OCI-LY7 (cell line): ENCODE data around the gene SRPRB. TPM values are rescaled to one million over a fixed set of nuclear protein-coding genes. Genes with fewer than 3 reads are reported as not detected.

Source experiments
- BruUV-seq: library from RNA; stranded (reverse); fragments of 400-500 nt; replicated peaks from 2 replicates; lab custom pipeline; 2021; lab: Mats Ljungman, UMichigan
- CTCF ChIA-PET: fragments of 300-600 bp; sonication (Branson Sonifier 250); formaldehyde crosslinking; loops from one replicate; lab custom pipeline; 2022; ENCODE audit warnings: antibody characterized with exemption; ENCODE audit not compliant: unreplicated experiment; lab: Charles Lee
- POLR2A ChIA-PET: fragments of 300-600 bp; sonication (Branson Sonifier 250); formaldehyde crosslinking; loops from one replicate; lab custom pipeline; 2022; ENCODE audit warnings: antibody characterized with exemption; lab: Charles Lee
- DNase-seq: peaks from one replicate; pipeline ENCODE4 v3.0.0-alpha.2; 2015; ENCODE audit warnings: low spot score
- H2AFZ ChIP-seq: fragments of 200-600 bp; sonication (generic), shearing (Covaris generic); 2 replicates; pipeline ENCODE4 v1.6.1; 2014; ENCODE audit warnings: mild to moderate bottlenecking, antibody characterized with exemption, low read length, moderate library complexity
- H3K27ac ChIP-seq: fragments of 200-600 bp; sonication (generic); 2 replicates; pipeline ENCODE4 v1.5.1; 2014; ENCODE audit warnings: mixed run types, low read depth, mild to moderate bottlenecking, moderate library complexity, low read length, inconsistent platforms; ENCODE audit not compliant: poor library complexity, severe bottlenecking
- H3K36me3 ChIP-seq: fragments of 200-600 bp; sonication (generic); 2 replicates; pipeline ENCODE4 v1.6.1; 2014; ENCODE audit warnings: mild to moderate bottlenecking, antibody characterized with exemption, low read length, moderate library complexity, mixed read lengths; ENCODE audit not compliant: insufficient read depth
- H3K4me1 ChIP-seq: fragments of 200-600 bp; sonication (generic); 2 replicates; pipeline ENCODE4 v1.5.1; 2014; ENCODE audit warnings: mild to moderate bottlenecking, low read length; ENCODE audit not compliant: insufficient read depth, poor library complexity, severe bottlenecking
- H3K4me2 ChIP-seq: fragments of 200-600 bp; sonication (generic); 2 replicates; pipeline ENCODE4 v1.6.1; 2014; ENCODE audit warnings: mild to moderate bottlenecking, low read length
- H3K4me3 ChIP-seq: fragments of 200-600 bp; sonication (generic); 2 replicates; pipeline ENCODE4 v1.5.1; 2014; ENCODE audit warnings: mild to moderate bottlenecking, low read depth, low read length; ENCODE audit not compliant: poor library complexity, severe bottlenecking
- H3K79me2 ChIP-seq: fragments of 200-600 bp; sonication (generic); 2 replicates; pipeline ENCODE4 v1.6.1; 2016; ENCODE audit warnings: low read depth, mild to moderate bottlenecking, low read length, moderate library complexity, mixed read lengths; ENCODE audit not compliant: insufficient read depth
- H3K9me2 ChIP-seq: fragments of 200-600 bp; sonication (generic); 2 replicates; pipeline ENCODE4 v1.6.1; 2016; ENCODE audit warnings: mild to moderate bottlenecking, low read length, mixed read lengths; ENCODE audit not compliant: insufficient read depth
- H3K9me3 ChIP-seq: fragments of 200-600 bp; sonication (generic); 2 replicates; pipeline ENCODE4 v1.6.1; 2014; ENCODE audit warnings: mild to moderate bottlenecking, mixed run types, low read length, mixed read lengths
- H4K20me1 ChIP-seq: fragments of 200-600 bp; sonication (generic); 2 replicates; pipeline ENCODE4 v1.6.1; 2014; ENCODE audit warnings: mild to moderate bottlenecking, antibody characterized with exemption, low read length, moderate library complexity, mixed read lengths; ENCODE audit not compliant: insufficient read depth
- EZH2phosphoT487 ChIP-seq: fragments of 200-600 bp; sonication (generic); IDR thresholded peaks from 2 replicates; pipeline ENCODE4 v1.6.1; 2018; ENCODE audit warnings: low read depth, borderline replicate concordance, mild to moderate bottlenecking, mixed run types, antibody characterized with exemption, low read length, moderate library complexity, mixed read lengths
- intact Hi-C: fragments of 100-400 bp; cut with micrococcal nuclease; formaldehyde crosslinking; loops from one replicate; pipeline ENCODE4 v1.10.0; 2022; ENCODE audit not compliant: unreplicated experiment
- total RNA-seq, 2 experiments: library from RNA; depleted of rRNA in 1 of 2; stranded (reverse); fragments of >200 nt in 1 of 2; shearing (Covaris generic) in 1 of 2; gene quantifications; 2 replicates each; pipeline ENCODE4 v1.2.3, GENCODE V29; 2014 to 2022
- TF ChIP-seq, protein P1 (sequence below): fragments of 200-600 bp; sonication (generic); conservative IDR thresholded peaks from 2 replicates; pipeline ENCODE4 v1.5.1; 2014; ENCODE audit warnings: mild to moderate bottlenecking, antibody characterized with exemption, low read length, moderate library complexity, mixed read lengths

SRPRB gene
- total RNA-seq, 2 experiments from 2014 or later = 39.4 to 54.1 TPM

DNA sequence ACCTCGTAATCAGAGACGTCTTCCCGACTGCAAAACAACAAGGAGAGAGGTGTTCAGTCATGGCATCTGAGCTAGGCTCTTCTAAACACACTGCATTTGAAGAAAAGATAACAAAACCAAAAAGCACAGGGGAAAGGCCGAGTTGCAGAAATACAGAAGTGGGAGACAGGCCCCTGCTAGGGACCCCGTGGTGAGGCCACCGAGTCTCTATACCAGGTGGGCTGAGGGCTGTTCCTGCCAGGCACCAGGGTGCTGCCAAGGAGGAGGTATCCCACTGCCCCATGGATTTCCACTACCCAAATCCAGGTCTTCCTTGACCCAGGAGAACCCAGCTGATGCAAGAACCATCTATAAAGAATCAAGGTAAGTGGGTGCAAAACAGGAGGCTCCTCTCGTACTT lies 59.0 kb downstream of the SRPRB start:
- H2AFZ ChIP-seq = no peak overlapping the region
- intact Hi-C loops = no loop called here
- H3K36me3 ChIP-seq = no peaks in the 10 kb centered on the region
- TF ChIP-seq EZH2phosphoT487 = no peak
- TF ChIP-seq, protein P1, sequence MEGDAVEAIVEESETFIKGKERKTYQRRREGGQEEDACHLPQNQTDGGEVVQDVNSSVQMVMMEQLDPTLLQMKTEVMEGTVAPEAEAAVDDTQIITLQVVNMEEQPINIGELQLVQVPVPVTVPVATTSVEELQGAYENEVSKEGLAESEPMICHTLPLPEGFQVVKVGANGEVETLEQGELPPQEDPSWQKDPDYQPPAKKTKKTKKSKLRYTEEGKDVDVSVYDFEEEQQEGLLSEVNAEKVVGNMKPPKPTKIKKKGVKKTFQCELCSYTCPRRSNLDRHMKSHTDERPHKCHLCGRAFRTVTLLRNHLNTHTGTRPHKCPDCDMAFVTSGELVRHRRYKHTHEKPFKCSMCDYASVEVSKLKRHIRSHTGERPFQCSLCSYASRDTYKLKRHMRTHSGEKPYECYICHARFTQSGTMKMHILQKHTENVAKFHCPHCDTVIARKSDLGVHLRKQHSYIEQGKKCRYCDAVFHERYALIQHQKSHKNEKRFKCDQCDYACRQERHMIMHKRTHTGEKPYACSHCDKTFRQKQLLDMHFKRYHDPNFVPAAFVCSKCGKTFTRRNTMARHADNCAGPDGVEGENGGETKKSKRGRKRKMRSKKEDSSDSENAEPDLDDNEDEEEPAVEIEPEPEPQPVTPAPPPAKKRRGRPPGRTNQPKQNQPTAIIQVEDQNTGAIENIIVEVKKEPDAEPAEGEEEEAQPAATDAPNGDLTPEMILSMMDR = no peak
- no peak overlapping the region for H3K27ac ChIP-seq
- H3K4me3 ChIP-seq = no peak overlapping the region
- no peak for DNase-seq
- no peaks in the 10 kb centered on the region for H3K9me3 ChIP-seq
- no peaks in the 10 kb centered on the region for H3K79me2 ChIP-seq
- H4K20me1 ChIP-seq = no peaks in the 10 kb centered on the region; the same call in 1 of the 2 replicates
- ChIA-PET CTCF (no interaction called here), POLR2A (no interaction called here)
- H3K4me1 ChIP-seq = no peaks in the 10 kb centered on the region
- H3K9me2 ChIP-seq = no peaks in the 10 kb centered on the region
- H3K4me2 ChIP-seq = no peak overlapping the region
- no TSS peak for BruUV-seq

DNA sequence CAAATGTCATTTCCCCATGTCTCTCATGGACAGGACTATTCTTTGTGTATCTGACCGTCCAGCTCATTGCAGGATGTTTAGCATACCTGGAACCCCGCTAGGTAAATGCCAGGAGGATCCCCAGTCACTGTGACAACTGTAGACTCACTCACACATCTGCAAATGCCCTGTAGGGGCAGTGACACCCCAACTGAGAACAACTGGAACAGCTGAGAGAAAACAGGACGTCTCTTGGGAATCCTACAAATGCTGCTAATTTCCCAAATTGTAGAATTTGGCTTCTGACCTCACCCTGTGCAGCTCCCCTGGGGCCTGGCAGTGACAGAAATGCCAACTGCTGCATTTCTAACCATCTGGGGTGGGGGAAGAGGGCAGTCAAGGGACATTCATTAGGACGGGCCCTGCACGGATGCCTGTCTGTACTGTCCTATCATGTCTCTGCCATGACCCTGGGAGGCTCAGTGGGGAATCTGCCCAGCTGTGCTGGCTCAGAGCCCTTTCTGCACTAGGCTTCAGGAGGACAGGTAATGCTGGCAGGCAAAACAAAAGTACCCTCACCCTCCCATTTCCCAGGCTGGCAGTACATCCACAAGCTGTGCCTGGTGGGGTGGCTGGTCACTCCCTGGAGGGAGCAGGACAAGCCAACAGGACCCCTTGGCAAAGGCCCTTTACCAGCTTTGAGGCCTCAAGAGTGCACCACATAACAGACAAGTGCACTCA lies 59.7 kb downstream of the SRPRB start:
- intact Hi-C loops = no loop called here
- Histone ChIP-seq H3K27ac (no peak overlapping the region), H4K20me1 (no peaks in the 10 kb centered on the region; the same call in 1 of the 2 replicates), H3K4me1 (no peaks in the 10 kb centered on the region), H3K9me2 (no peaks in the 10 kb centered on the region), H3K36me3 (no peaks in the 10 kb centered on the region), H3K9me3 (no peaks in the 10 kb centered on the region), H3K4me3 (no peak overlapping the region), H2AFZ (no peak overlapping the region), H3K4me2 (no peak overlapping the region), H3K79me2 (no peaks in the 10 kb centered on the region)
- ChIA-PET POLR2A (no interaction called here), CTCF (no interaction called here)
- no peak for DNase-seq
- TF ChIP-seq, protein P1 = no peak
- TF ChIP-seq EZH2phosphoT487 = no peak
- no TSS peak for BruUV-seq

DNA sequence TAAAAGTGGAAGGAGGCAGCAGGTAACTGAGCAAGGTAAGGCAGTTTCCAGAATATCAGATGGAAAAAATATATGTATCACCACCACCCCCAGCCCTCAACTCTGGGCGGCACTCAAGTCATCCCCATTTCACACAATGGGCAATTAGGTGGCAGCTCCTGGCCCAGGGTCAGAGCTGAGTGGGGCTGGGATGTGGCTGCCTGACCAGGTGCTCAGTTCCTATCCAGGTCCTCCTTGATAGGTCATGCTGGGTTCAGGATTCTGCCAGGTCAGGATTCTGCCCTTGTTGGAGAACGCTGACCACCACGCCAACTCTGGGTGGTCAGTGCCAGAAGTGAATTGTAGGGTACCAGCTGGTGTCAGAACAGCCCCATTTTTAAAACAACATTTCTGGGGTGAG lies 60.5 kb downstream of the SRPRB start:
- Histone ChIP-seq H2AFZ (no peak overlapping the region), H3K9me3 (no peaks in the 10 kb centered on the region), H3K4me2 (no peak overlapping the region), H4K20me1 (no peaks in the 10 kb centered on the region; the same call in 1 of the 2 replicates), H3K4me3 (no peak overlapping the region), H3K9me2 (no peaks in the 10 kb centered on the region), H3K36me3 (no peaks in the 10 kb centered on the region), H3K4me1 (no peaks in the 10 kb centered on the region), H3K27ac (no peak overlapping the region), H3K79me2 (no peaks in the 10 kb centered on the region)
- DNase-seq = no peak
- ChIA-PET POLR2A (interaction anchor here (0.6 kb wide), 1 partner anchor 63 kb away, joined by 3 read pairs; no protein-coding TSS in a partner anchor), CTCF (no interaction called here)
- intact Hi-C loops = no loop called here
- BruUV-seq = no TSS peak
- TF ChIP-seq, protein P1 = no peak
- TF ChIP-seq EZH2phosphoT487 = no peak
